MM.1S (cell line): ENCODE data around the gene ADAMTS2.

Experiments
- DNase-seq: peaks from one replicate; pipeline ENCODE4 v3.0.0-alpha.2; 2015
- H2AFZ ChIP-seq: fragments of 300-600 bp; sonication (generic); 2 replicates; pipeline ENCODE4 v1.6.0; 2016; ENCODE audit warnings: antibody characterized with exemption, low read length
- H3F3A ChIP-seq: fragments of 300-600 bp; sonication (generic); 2 replicates; pipeline ENCODE4 v1.6.1; 2016; ENCODE audit warnings: mild to moderate bottlenecking, antibody characterized with exemption, low read length, moderate library complexity, mixed read lengths; ENCODE audit not compliant: insufficient read depth
- H3K27ac ChIP-seq: fragments of 300-600 bp; sonication (generic); 2 replicates; pipeline ENCODE4 v1.5.1; 2016; ENCODE audit warnings: mild to moderate bottlenecking, low read length
- H3K27me3 ChIP-seq: fragments of 300-600 bp; sonication (generic); replicated peaks from 2 replicates; pipeline ENCODE4 v1.6.0; 2016; ENCODE audit warnings: low read length; ENCODE audit not compliant: insufficient read depth
- H3K36me3 ChIP-seq: fragments of 300-600 bp; sonication (generic); replicated peaks from 2 replicates; pipeline ENCODE4 v1.6.1; 2016; ENCODE audit warnings: mild to moderate bottlenecking, low read length, mixed read lengths; ENCODE audit not compliant: insufficient read depth
- H3K4me1 ChIP-seq: fragments of 300-600 bp; sonication (generic); 2 replicates; pipeline ENCODE4 v1.6.1; 2016; ENCODE audit warnings: low read length, mixed read lengths
- H3K4me2 ChIP-seq: fragments of 300-600 bp; sonication (generic); 2 replicates; pipeline ENCODE4 v1.6.0; 2016; ENCODE audit warnings: low read depth, low read length
- H3K4me3 ChIP-seq: fragments of 300-600 bp; sonication (generic); 2 replicates; pipeline ENCODE4 v1.5.1; 2016; ENCODE audit warnings: low read length, mixed read lengths
- H3K79me2 ChIP-seq: fragments of 300-600 bp; sonication (generic); 2 replicates; pipeline ENCODE4 v1.6.1; 2016; ENCODE audit warnings: mixed run types, low read length, mixed read lengths
- H3K9ac ChIP-seq: fragments of 300-600 bp; sonication (generic); 2 replicates; pipeline ENCODE4 v1.6.1; 2016; ENCODE audit warnings: low read length, mixed read lengths
- H3K9me2 ChIP-seq: fragments of 300-600 bp; sonication (generic); replicated peaks from 2 replicates; pipeline ENCODE4 v1.6.1; 2016; ENCODE audit warnings: mild to moderate bottlenecking, low read length, mixed read lengths; ENCODE audit not compliant: insufficient read depth
- H3K9me3 ChIP-seq: fragments of 300-600 bp; sonication (generic); replicated peaks from 2 replicates; pipeline ENCODE4 v1.6.1; 2016; ENCODE audit warnings: mild to moderate bottlenecking, low read length, mixed read lengths; ENCODE audit not compliant: insufficient read depth
- H4K20me1 ChIP-seq: fragments of 300-600 bp; sonication (generic); 2 replicates; pipeline ENCODE4 v1.6.1; 2016; ENCODE audit warnings: mild to moderate bottlenecking, low read length, moderate library complexity, mixed read lengths; ENCODE audit not compliant: insufficient read depth
- EZH2 ChIP-seq: fragments of 300-600 bp; sonication (generic); optimal IDR thresholded peaks from 2 replicates; pipeline ENCODE3; 2017; ENCODE audit warnings: low read depth, mild to moderate bottlenecking, antibody characterized with exemption, low read length, mixed read lengths
- EZH2phosphoT487 ChIP-seq: fragments of 300-600 bp; sonication (generic); IDR thresholded peaks from 2 replicates; pipeline ENCODE4 v1.6.1; 2018; ENCODE audit warnings: antibody characterized with exemption, low read length
- TF ChIP-seq, protein P1 (sequence below): fragments of 300-600 bp; sonication (generic); IDR thresholded peaks from 2 replicates; pipeline ENCODE4 v1.5.1; 2016; ENCODE audit warnings: antibody characterized with exemption, low read length, mixed read lengths

ADAMTS2 gene

DNA sequence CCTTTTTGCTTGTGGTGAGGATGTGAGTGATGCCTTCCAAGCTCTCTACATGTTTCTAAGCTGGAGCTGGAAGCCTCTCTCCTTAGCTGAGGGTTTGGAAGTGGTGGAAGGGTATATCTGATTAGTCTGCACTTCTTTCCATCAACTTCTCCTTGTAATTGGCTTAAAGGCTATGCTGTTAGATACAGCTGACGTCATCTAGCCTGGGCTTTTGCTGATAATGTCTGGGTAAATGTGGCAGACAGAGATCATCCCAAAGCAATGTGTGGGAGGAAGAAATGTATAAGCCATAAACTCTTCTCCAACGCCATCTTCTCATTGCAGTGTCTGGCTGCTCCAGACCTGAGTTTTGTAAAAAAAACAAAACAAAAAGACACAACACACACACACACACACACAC is 255.8 kb downstream of the ADAMTS2 start:
- no peaks in the 10 kb centered on the region; the same call in 1 of the 2 replicates for H3K27me3 ChIP-seq
- no peaks in the 10 kb centered on the region for H3K4me1 ChIP-seq
- no peaks in the 10 kb centered on the region for H3F3A ChIP-seq
- no peak overlapping the region for H3K4me3 ChIP-seq
- H2AFZ ChIP-seq = no peak overlapping the region
- no peak overlapping the region for H3K27ac ChIP-seq
- H3K9me3 ChIP-seq = no peaks in the 10 kb centered on the region
- no peak overlapping the region for H3K4me2 ChIP-seq
- H3K79me2 ChIP-seq = no peaks in the 10 kb centered on the region
- H4K20me1 ChIP-seq = no peaks in the 10 kb centered on the region
- H3K36me3 ChIP-seq = no peaks in the 10 kb centered on the region
- H3K9me2 ChIP-seq = no peaks in the 10 kb centered on the region
- H3K9ac ChIP-seq = no peak overlapping the region
- TF ChIP-seq, protein P1, sequence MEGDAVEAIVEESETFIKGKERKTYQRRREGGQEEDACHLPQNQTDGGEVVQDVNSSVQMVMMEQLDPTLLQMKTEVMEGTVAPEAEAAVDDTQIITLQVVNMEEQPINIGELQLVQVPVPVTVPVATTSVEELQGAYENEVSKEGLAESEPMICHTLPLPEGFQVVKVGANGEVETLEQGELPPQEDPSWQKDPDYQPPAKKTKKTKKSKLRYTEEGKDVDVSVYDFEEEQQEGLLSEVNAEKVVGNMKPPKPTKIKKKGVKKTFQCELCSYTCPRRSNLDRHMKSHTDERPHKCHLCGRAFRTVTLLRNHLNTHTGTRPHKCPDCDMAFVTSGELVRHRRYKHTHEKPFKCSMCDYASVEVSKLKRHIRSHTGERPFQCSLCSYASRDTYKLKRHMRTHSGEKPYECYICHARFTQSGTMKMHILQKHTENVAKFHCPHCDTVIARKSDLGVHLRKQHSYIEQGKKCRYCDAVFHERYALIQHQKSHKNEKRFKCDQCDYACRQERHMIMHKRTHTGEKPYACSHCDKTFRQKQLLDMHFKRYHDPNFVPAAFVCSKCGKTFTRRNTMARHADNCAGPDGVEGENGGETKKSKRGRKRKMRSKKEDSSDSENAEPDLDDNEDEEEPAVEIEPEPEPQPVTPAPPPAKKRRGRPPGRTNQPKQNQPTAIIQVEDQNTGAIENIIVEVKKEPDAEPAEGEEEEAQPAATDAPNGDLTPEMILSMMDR = no peak
- TF ChIP-seq EZH2 = no peak
- TF ChIP-seq EZH2phosphoT487 = no peak
- DNase-seq = no peak

DNA sequence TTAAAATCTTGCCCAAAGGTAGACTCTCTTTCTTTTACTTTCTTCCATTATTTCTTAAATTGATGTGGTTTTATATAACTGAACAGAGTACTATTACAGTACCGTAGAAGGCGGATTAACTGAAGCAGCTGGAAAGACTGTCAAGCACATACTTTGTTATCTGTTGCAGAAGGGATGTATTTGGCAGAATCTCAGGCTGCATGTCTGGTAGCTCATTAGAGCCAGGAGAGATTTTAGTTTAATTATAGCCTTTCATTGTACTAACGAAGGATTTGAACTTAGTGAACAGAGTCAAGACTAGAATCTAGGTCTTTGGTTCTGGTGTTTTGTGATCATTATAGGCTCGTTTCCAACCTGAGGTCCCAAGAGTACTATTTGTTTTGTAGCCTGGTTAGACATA is 264.5 kb downstream of the ADAMTS2 start:
- Histone ChIP-seq H3K36me3 (no peaks in the 10 kb centered on the region), H3K79me2 (no peaks in the 10 kb centered on the region), H2AFZ (no peak overlapping the region), H3K4me1 (no peaks in the 10 kb centered on the region), H3K27me3 (no peaks in the 10 kb centered on the region; the same call in 1 of the 2 replicates), H4K20me1 (no peaks in the 10 kb centered on the region), H3K4me2 (no peak overlapping the region), H3K9ac (no peak overlapping the region), H3K9me3 (no peaks in the 10 kb centered on the region; the same call in 1 of the 2 replicates), H3K9me2 (no peaks in the 10 kb centered on the region), H3K27ac (no peak overlapping the region), H3F3A (no peaks in the 10 kb centered on the region), H3K4me3 (no peak overlapping the region)
- no peak for DNase-seq
- TF ChIP-seq EZH2phosphoT487 = no peak
- no peak for TF ChIP-seq EZH2
- TF ChIP-seq, protein P1 = no peak

DNA sequence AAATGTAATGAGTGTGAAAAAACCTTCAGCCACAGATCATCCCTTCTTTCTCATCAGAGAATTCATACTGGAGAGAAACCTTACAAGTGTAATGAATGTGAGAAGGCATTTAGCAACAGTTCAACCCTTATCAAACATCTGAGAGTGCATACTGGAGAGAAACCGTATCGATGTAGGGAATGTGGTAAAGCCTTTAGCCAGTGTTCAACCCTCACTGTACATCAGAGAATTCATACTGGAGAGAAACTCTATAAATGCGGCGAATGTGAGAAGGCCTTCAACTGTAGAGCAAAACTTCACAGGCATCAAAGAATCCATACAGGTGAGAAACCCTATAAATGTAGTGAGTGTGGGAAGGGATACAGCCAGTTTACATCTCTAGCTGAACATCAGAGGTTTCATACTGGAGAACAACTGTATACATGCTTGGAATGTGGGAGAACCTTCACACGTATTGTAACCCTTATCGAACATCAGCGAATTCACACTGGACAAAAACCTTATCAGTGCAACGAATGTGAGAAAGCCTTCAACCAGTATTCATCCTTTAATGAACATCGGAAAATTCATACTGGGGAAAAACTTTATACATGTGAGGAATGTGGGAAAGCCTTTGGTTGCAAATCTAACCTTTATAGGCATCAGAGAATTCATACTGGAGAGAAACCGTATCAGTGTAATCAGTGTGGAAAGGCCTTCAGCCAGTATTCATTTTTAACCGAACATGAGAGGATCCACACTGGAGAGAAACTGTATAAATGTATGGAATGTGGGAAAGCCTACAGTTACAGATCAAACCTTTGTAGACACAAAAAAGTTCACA is 265.9 kb downstream of the ADAMTS2 start:
- H3K4me1 ChIP-seq = no peaks in the 10 kb centered on the region
- H3K4me2 ChIP-seq = no peak overlapping the region
- no peak overlapping the region for H3K27ac ChIP-seq
- no peak overlapping the region for H3K9ac ChIP-seq
- no peak for DNase-seq
- no peaks in the 10 kb centered on the region for H3F3A ChIP-seq
- no peak overlapping the region for H2AFZ ChIP-seq
- H3K9me2 ChIP-seq = no peaks in the 10 kb centered on the region
- no peak overlapping the region for H3K4me3 ChIP-seq
- no peaks in the 10 kb centered on the region for H4K20me1 ChIP-seq
- no peaks in the 10 kb centered on the region for H3K36me3 ChIP-seq
- no peaks in the 10 kb centered on the region; the same call in 1 of the 2 replicates for H3K27me3 ChIP-seq
- H3K9me3 ChIP-seq = no peaks in the 10 kb centered on the region; the same call in 1 of the 2 replicates
- H3K79me2 ChIP-seq = no peaks in the 10 kb centered on the region
- TF ChIP-seq EZH2 (no peak), EZH2phosphoT487 (no peak)
- TF ChIP-seq, protein P1 = no peak
